Gastroesophageal sphincter (tissue), 4 donors: ENCODE measurements around the gene GAS2. TPM values are rescaled to one million over a fixed set of nuclear protein-coding genes. Genes with fewer than 3 reads are reported as not detected.

Source experiments
- ATAC-seq: fragments of 150-250 bp; one replicate; pipeline ENCODE4 v1.9.1; 2016; ENCODE audit warnings: mild to moderate bottlenecking, moderate library complexity
- H3K27ac ChIP-seq, 4 donors: fragments of 200-600 bp; sonication (generic) in 3 of 4; 1 replicate in 3 of 4; 2 replicates in 1 of 4; pipeline ENCODE4 v1.5.1; 2016 to 2019
- H3K27me3 ChIP-seq: fragments of 200-600 bp; sonication (generic); one replicate; pipeline ENCODE4 v1.5.1; 2019
- H3K36me3 ChIP-seq, 2 donors: fragments of 200-600 bp; sonication (generic); one replicate each; pipeline ENCODE4 v1.5.1; 2019; ENCODE audit warnings: control low read depth in 1 of 2
- H3K4me1 ChIP-seq, 3 donors: fragments of 200-600 bp; sonication (generic); 1 replicate in 2 of 3; 2 replicates in 1 of 3; pipeline ENCODE4 v1.5.1; 2016 to 2019; ENCODE audit warnings: control low read depth in 2 of 3
- H3K4me3 ChIP-seq, 2 donors: fragments of 200-600 bp; sonication (generic); one replicate each; pipeline ENCODE4 v1.5.1; 2019; ENCODE audit warnings: mild to moderate bottlenecking in 1 of 2, moderate library complexity in 1 of 2
- H3K9me3 ChIP-seq, 3 donors: fragments of 200-600 bp; sonication (generic); one replicate each; pipeline ENCODE4 v1.5.1; 2017 to 2019; ENCODE audit warnings: control low read depth in 2 of 3
- CTCF ChIP-seq, 4 experiments: fragments of 200-600 bp in 2 of 4; fragments of 450-650 bp in 2 of 4; sonication (generic) in 1 of 4; IDR thresholded peaks; one replicate each; pipeline ENCODE4 v1.5.1; 2017 to 2019; ENCODE audit warnings: antibody characterized with exemption in 4 of 4, mild to moderate bottlenecking in 2 of 4, moderate library complexity in 2 of 4
- EP300 ChIP-seq: sonication (generic); formaldehyde crosslinking; IDR thresholded peaks from one replicate; pipeline ENCODE4 v1.6.1; 2017; ENCODE audit warnings: antibody characterized with exemption, mild to moderate bottlenecking
- POLR2A ChIP-seq, 2 donors: fragments of 450-650 bp; IDR thresholded peaks; one replicate each; pipeline ENCODE4 v1.6.1; 2017; ENCODE audit warnings: antibody characterized with exemption in 2 of 2, mild to moderate bottlenecking in 2 of 2, moderate library complexity in 1 of 2
- POLR2AphosphoS5 ChIP-seq: sonication (generic); formaldehyde crosslinking; IDR thresholded peaks from one replicate; pipeline ENCODE4 v1.6.1; 2017; ENCODE audit warnings: antibody characterized with exemption
- WGBS, 2 donors: methylation state at CpG; one replicate each; pipeline ENCODE4 v1.1.5; 2018; ENCODE audit warnings: low coverage in 1 of 2; 5-methylcytosine and 5-hydroxymethylcytosine counted together
- total RNA-seq, 4 donors: library from RNA; depleted of rRNA; stranded (reverse); fragments of >200 nt; gene quantifications; one replicate each; pipeline ENCODE4 v1.1.0, GENCODE V29; 2016

Gene GAS2
- total RNA-seq, 4 donors from 2014 or later, result 0.67 to 1.4 (median 0.86) TPM

DNA sequence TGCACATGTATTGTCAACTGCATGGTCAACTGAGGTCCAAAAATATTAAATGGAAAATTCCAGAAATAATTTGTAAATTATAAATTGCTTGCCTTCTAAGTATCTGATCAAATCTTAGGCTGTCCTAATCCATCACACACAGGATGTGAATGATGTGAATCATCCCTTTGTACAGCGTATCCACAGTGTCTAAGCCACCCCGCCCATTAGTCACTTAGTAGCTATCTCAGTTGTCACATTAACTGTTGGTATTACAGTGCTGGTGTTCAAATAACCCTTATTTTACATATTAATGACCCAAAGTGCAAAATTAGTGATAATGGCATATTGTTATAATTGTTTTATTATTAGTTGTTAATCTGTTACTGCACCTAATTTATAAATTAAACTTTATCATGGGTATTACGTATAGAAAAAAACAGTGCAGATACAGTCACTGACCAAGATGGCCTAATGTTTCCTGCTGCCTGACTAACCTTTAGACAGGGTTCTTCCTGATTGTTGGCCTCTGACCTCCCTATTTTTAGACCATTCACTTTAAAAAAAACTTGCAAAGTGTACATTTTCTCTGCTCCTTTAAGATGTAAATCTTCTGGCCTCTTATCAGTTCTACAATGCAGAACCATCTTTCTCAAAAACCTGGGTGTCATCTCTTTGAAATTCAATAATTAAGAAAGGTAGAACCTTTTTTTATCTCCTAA, 166.1 kb downstream of the GAS2 start:
- no peak for ATAC-seq

DNA sequence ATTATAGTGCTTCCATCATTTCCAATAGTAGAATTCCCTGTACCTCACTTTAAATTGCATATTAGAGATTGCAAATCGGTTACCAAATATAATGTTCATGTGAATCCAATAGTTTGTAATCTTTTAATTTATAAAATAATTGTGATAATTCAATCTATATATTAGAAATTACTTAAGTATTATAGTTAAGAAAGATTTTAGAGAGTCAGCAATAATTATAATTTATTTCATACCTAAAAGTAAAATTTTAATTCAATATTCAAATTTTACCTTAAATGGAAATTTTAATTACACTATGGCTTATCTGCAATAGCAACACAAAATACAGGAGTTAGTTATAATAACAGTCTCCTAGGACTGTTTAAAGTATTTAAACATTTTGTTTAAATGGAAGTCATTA, 180.3 kb downstream of the GAS2 start:
- H3K27me3 ChIP-seq, result no peaks in the 10 kb centered on the region
- no peak overlapping the region for H3K4me3 ChIP-seq
- H3K9me3 ChIP-seq, result no peaks in the 10 kb centered on the region
- no peaks in the 10 kb centered on the region for H3K4me1 ChIP-seq
- 84 to 90% methylated on average over 1 of the region's 1 CpG for WGBS, 2 donors
- TF ChIP-seq POLR2A (IDR thresholded peaks at IDR 0.05), result no peak
- no peak for TF ChIP-seq CTCF (IDR thresholded peaks at IDR 0.05)
- no peak for TF ChIP-seq POLR2AphosphoS5
- TF ChIP-seq EP300, result no peak
- H3K36me3 ChIP-seq, result no peaks in the 10 kb centered on the region
- no peak for ATAC-seq
- H3K27ac ChIP-seq, result no peak overlapping the region

More for the DNA sequence above, 166.1 kb downstream of the GAS2 start:
- no peaks in the 10 kb centered on the region for H3K27me3 ChIP-seq
- WGBS, 2 donors, result 57 to 65% methylated on average over 3 of the region's 3 CpGs
- no peaks in the 10 kb centered on the region for H3K9me3 ChIP-seq
- no peak overlapping the region for H3K27ac ChIP-seq
- H3K4me1 ChIP-seq, result peaks cover 0 to 22% (median 7%) of the 10 kb centered on the region in 3 donors
- H3K4me3 ChIP-seq, result no peak overlapping the region
- TF ChIP-seq POLR2A (IDR thresholded peaks at IDR 0.05), result no peak
- TF ChIP-seq POLR2AphosphoS5, result no peak
- no peak for TF ChIP-seq CTCF (IDR thresholded peaks at IDR 0.05)
- no peak for TF ChIP-seq EP300
- H3K36me3 ChIP-seq, result no peaks in the 10 kb centered on the region

DNA sequence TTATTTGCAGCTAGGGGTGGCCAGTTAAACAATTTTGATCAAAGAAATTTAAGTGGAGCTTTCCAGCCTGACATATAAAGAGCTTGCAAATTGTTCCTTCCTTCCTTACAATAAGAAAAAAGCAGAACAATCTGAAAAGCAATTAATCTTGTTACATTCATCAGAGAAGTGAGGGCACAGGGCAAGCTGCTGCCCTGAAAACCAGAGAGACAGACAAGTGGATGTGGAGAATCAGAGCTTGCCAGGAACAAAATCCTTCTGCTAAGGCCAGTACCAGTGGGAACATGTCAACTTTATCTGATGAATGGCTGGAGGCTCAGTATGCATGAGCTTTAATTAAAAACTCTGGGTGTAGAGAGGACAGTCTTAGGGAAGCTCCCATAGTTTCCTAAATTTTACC, 185.1 kb downstream of the GAS2 start:
- Histone ChIP-seq H3K4me3 (no peak overlapping the region), H3K27me3 (no peaks in the 10 kb centered on the region), H3K36me3 (no peaks in the 10 kb centered on the region), H3K9me3 (no peaks in the 10 kb centered on the region), H3K4me1 (no peaks in the 10 kb centered on the region), H3K27ac (no peak overlapping the region)
- no peak for ATAC-seq
- no peak for TF ChIP-seq POLR2AphosphoS5
- TF ChIP-seq POLR2A (IDR thresholded peaks at IDR 0.05), result no peak
- no peak for TF ChIP-seq CTCF (IDR thresholded peaks at IDR 0.05)
- TF ChIP-seq EP300, result no peak

- Histone ChIP-seq H3K9me3 (no peaks in the 10 kb centered on the region), H3K4me3 (no peak overlapping the region), H3K36me3 (no peaks in the 10 kb centered on the region), H3K27me3 (no peaks in the 10 kb centered on the region), H3K4me1 (no peaks in the 10 kb centered on the region), H3K27ac (no peak overlapping the region)
- TF ChIP-seq POLR2AphosphoS5, result no peak
- no peak for TF ChIP-seq POLR2A (IDR thresholded peaks at IDR 0.05)
- no peak for TF ChIP-seq EP300
- TF ChIP-seq CTCF (IDR thresholded peaks at IDR 0.05), result no peak
- no peak for ATAC-seq
- 80 to 82% methylated on average over 6 of the region's 6 CpGs for WGBS, 2 donors
Measured at GRCh38 chr11:22859756-22860155, 193.3 kb downstream of the GAS2 start.

- no peaks in the 10 kb centered on the region for H3K27me3 ChIP-seq
- no peaks in the 10 kb centered on the region for H3K36me3 ChIP-seq
- H3K9me3 ChIP-seq, result no peaks in the 10 kb centered on the region
- 83% methylated on average over 3 of the region's 4 CpGs; no CpG with 5 or more reads in 1 of the 2 donors for WGBS, 2 donors
- no peak within 1 kb of the TSS for H3K4me3 ChIP-seq
- H3K4me1 ChIP-seq, result no peaks in the 10 kb centered on the region
- no peak within 1 kb of the TSS for H3K27ac ChIP-seq
- TF ChIP-seq CTCF (IDR thresholded peaks at IDR 0.05) (no peak), POLR2A (IDR thresholded peaks at IDR 0.05) (no peak), POLR2AphosphoS5 (no peak), EP300 (no peak)
- no peak for ATAC-seq
Measured at GRCh38 chr11:22860241-22860640, 193.8 kb downstream of the GAS2 start, which contains the start of gene CCDC179. Gene CCDC179, minus strand, starts transcription at chr11:22860474. Its CDS starts 53 bp downstream, at chr11:22860421.
